ENCODE results near the gene LMCD1.

Gene LMCD1

GRCh38 chr3:8608041-8608790 is 106.6 kb downstream of the LMCD1 start:
- TF ChIP-seq CTCF (IDR thresholded peaks at IDR 0.05; ENCODE audit: insufficient read depth, low read length, missing control alignments): no peak
- CTCF ChIA-PET: interaction anchor here (0.6 to 7.7 kb wide), 26 partner anchors 9 to 366 kb away, joined by 3 to 166 read pairs (median 4); no protein-coding TSS in a partner anchor
- POLR2A ChIA-PET: no interaction called here

DNA sequence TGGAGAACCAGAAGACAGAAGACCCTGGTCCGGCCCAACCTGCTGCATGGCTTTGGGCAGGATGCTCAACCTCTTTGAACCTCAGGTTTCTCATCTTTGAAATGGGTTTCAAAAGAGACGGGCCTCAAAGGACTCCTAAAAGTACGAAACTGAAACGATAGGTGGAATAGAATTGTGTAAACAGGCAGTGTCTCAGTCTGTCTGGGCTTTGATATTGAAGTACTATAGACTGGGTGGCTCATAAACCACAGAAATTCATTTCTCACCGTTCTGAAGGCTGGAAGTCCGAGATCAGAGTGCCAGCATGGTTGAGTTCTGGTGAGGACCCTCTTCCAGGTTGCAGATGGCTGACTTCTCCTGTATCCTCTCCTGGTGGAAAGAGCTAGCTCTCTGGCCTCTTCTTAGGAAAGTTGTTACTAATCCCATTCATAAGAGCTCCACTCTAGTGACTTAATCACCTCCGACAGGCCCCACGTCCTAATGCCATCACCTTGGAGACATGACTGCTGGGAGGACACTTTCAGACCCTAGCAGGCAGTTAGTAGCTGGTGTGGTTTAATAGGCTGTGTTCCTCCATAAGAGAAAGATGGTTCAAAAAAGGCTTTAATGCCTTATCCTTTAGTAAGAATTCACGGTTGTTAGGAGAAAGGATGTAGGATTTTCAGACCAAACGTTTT is 107.3 kb downstream of the LMCD1 start:
- no peak for TF ChIP-seq CTCF (IDR thresholded peaks at IDR 0.05; ENCODE audit: insufficient read depth, low read length, missing control alignments)
- DNase-seq (ENCODE audit: low read depth, low spot score): no peak
- CTCF ChIA-PET: interaction anchor here (0.6 to 7.7 kb wide), 7 partner anchors 12 to 1656 kb away, joined by 3 to 166 read pairs (median 7); no protein-coding TSS in a partner anchor

More at GRCh38 chr3:8608041-8608790, 106.6 kb downstream of the LMCD1 start:
- DNase-seq (ENCODE audit: low read depth, low spot score): no peak
- no peak overlapping the region for H3K4me3 ChIP-seq (ENCODE audit: low read depth, low read length)

GRCh38 chr3:8610951-8611350 is 109.3 kb downstream of the LMCD1 start:
- ChIA-PET POLR2A (no interaction called here), CTCF (interaction anchor here (0.9 to 7.7 kb wide), 6 partner anchors 11 to 192 kb away, joined by 3 to 166 read pairs (median 3); no protein-coding TSS in a partner anchor)
- no peak for DNase-seq (ENCODE audit: low read depth, low spot score)
- no peak for TF ChIP-seq CTCF (IDR thresholded peaks at IDR 0.05; ENCODE audit: insufficient read depth, low read length, missing control alignments)
- no peak overlapping the region for H3K4me3 ChIP-seq (ENCODE audit: low read depth, low read length)

More for the DNA sequence above, 107.3 kb downstream of the LMCD1 start:
- H3K4me3 ChIP-seq (ENCODE audit: low read depth, low read length): no peak overlapping the region
- POLR2A ChIA-PET: no interaction called here

GRCh38 chr3:8617921-8618320 is 116.3 kb downstream of the LMCD1 start:
- H3K4me3 ChIP-seq (ENCODE audit: low read depth, low read length): no peak overlapping the region
- CTCF ChIA-PET: interaction anchor here (0.9 kb wide), 1 partner anchor 10 kb away, joined by 3 read pairs; no protein-coding TSS in a partner anchor
- DNase-seq (ENCODE audit: low read depth, low spot score): no peak
- POLR2A ChIA-PET: no interaction called here
- no peak for TF ChIP-seq CTCF (IDR thresholded peaks at IDR 0.05; ENCODE audit: insufficient read depth, low read length, missing control alignments)

GRCh38 chr3:8618950-8619349 is 117.3 kb downstream of the LMCD1 start:
- ChIA-PET POLR2A (interaction anchor here (1.4 kb wide), 2 partner anchors 160 to 175 kb away, joined by 3 read pairs; no protein-coding TSS in a partner anchor), CTCF (interaction anchor here (0.8 to 9.4 kb wide), 3 partner anchors 11 to 175 kb away, joined by 3 to 149 read pairs (median 40); no protein-coding TSS in a partner anchor)
- H3K4me3 ChIP-seq (ENCODE audit: low read depth, low read length): no peak overlapping the region
- TF ChIP-seq CTCF (IDR thresholded peaks at IDR 0.05; ENCODE audit: insufficient read depth, low read length, missing control alignments): no peak
- DNase-seq (ENCODE audit: low read depth, low spot score): no peak

GRCh38 chr3:8619548-8619947 is 117.9 kb downstream of the LMCD1 start:
- ChIA-PET CTCF (interaction anchor here (0.9 to 9.4 kb wide), 7 partner anchors 12 to 317 kb away, joined by 3 to 149 read pairs (median 3); no protein-coding TSS in a partner anchor), POLR2A (interaction anchor here (1.4 kb wide), 2 partner anchors 161 to 175 kb away, joined by 3 read pairs; no protein-coding TSS in a partner anchor)
- no peak for DNase-seq (ENCODE audit: low read depth, low spot score)
- no peak for TF ChIP-seq CTCF (IDR thresholded peaks at IDR 0.05; ENCODE audit: insufficient read depth, low read length, missing control alignments)
- no peak overlapping the region for H3K4me3 ChIP-seq (ENCODE audit: low read depth, low read length)

All from AG04449 (cell line).